H1 (cell line): ENCODE results near the gene CACUL1. TPM values are rescaled to one million over a fixed set of nuclear protein-coding genes. Genes with fewer than 3 reads are reported as not detected.

Source experiments
- ASH2L ChIP-seq: fragments of 200-600, 300-600 bp; sonication (generic); IDR thresholded peaks from one replicate; pipeline ENCODE4 v1.7.1; 2017; ENCODE audit warnings: low read length
- ATF2 ChIP-seq: IDR thresholded peaks from 2 replicates; pipeline ENCODE4 v1.6.1; 2012; ENCODE audit warnings: low read length, inconsistent platforms
- CBX8 ChIP-seq: fragments of 300-800, 300-1000 bp; sonication (generic); IDR thresholded peaks from 2 replicates; pipeline ENCODE4 v1.7.1; 2016; ENCODE audit warnings: low read depth, low read length, borderline replicate concordance
- CHD7 ChIP-seq: fragments of 300-600 bp; sonication (generic); IDR thresholded peaks from 2 replicates; pipeline ENCODE4 v1.7.1; 2012; ENCODE audit warnings: low read length, moderate library complexity, mild to moderate bottlenecking, inconsistent platforms; ENCODE audit not compliant: insufficient replicate concordance
- EP300 ChIP-seq, 2 experiments: IDR thresholded peaks; 1 replicate in 1 of 2; 2 replicates in 1 of 2; pipeline ENCODE4 v1.6.1; 2011 to 2012; ENCODE audit warnings: low read depth in 2 of 2, low read length in 2 of 2, mild to moderate bottlenecking in 2 of 2, borderline replicate concordance in 1 of 2, inconsistent platforms in 1 of 2, moderate library complexity in 1 of 2
- KDM5A ChIP-seq: fragments of 200-600 bp; IDR thresholded peaks from 2 replicates; pipeline ENCODE4 v1.7.1; 2012; ENCODE audit warnings: mild to moderate bottlenecking, low read length, inconsistent platforms, mixed read lengths
- NRF1 ChIP-seq: IDR thresholded peaks from 2 replicates; pipeline ENCODE4 v1.6.1; 2011; ENCODE audit warnings: mild to moderate bottlenecking, low read depth, low read length, improper control_type of control experiment
- RXRA ChIP-seq: IDR thresholded peaks from 2 replicates; pipeline ENCODE4 v1.6.1; 2011; ENCODE audit warnings: low read depth, mild to moderate bottlenecking, low read length, moderate library complexity; ENCODE audit not compliant: insufficient read depth
- SIRT6 ChIP-seq: IDR thresholded peaks from one replicate; pipeline ENCODE4 v1.7.1; 2012; ENCODE audit warnings: low read length, inconsistent platforms
- SP1 ChIP-seq: IDR thresholded peaks from 2 replicates; pipeline ENCODE4 v1.6.1; 2011; ENCODE audit warnings: low read depth, low read length
- polyA plus RNA-seq, 7 experiments: library from polyadenylated mRNA; depleted of rRNA in 3 of 7; stranded (reverse) in 5 of 7; unstranded in 2 of 7; fragments of >200 nt in 5 of 7; fragments of 200-250 nt in 2 of 7; gene quantifications; 1 replicate in 5 of 7; 2 replicates in 1 of 7; 4 replicates in 1 of 7; pipeline versions ENCODE4 v1.2.1 to v1.2.3, GENCODE V29; 2011 to 2013; ENCODE audit warnings: missing spikeins in 2 of 7, mixed read lengths in 2 of 7
- total RNA-seq: library from RNA; stranded (reverse); fragmentation: NEBNext Ultra II Directional; extraction: Animal tissue kit (Norgen Biotek cat#: 25700); gene quantifications from 2 replicates; pipeline ENCODE4 v1.2.1, GENCODE V29; 2021

CACUL1 gene
- total and polyA plus RNA-seq, 2 of the 8 experiments (the other 6 are each of a cell fraction or from before 2014, with no cell fraction given): 6.5 to 34.2 TPM

- TF ChIP-seq CHD7: no peak
- no peak for TF ChIP-seq SIRT6
- no peak for TF ChIP-seq NRF1
- TF ChIP-seq ATF2: no peak
- TF ChIP-seq ASH2L: no peak
- TF ChIP-seq KDM5A: no peak
- no peak for TF ChIP-seq RXRA
- no peak for TF ChIP-seq CBX8
- no peak for TF ChIP-seq EP300 (IDR thresholded peaks at IDR 0.05; ENCODE audit: borderline replicate concordance in 1 of 2, low read depth in 2 of 2, low read length in 2 of 2)
- no peak for TF ChIP-seq SP1
These were observed 3.5 kb downstream of the CACUL1 start (continued) for GRCh38 chr10:118751265-118751664.
